Right ventricle myocardium inferior (tissue), 1 donor: ENCODE results near the gene TEX35. TPM values are rescaled to one million over a fixed set of nuclear protein-coding genes. Genes with fewer than 3 reads are reported as not detected.

ENCODE experiments used
- ATAC-seq: fragments of 200-7000 bp; cut with Tn5 transposase; one replicate; pipeline ENCODE4 v1.9.1; 2020; ENCODE audit warnings: mild to moderate bottlenecking, moderate library complexity
- DNase-seq: peaks from one replicate; pipeline ENCODE4 v3.0.0; 2021; ENCODE audit errors: missing footprints
- intact Hi-C: fragments of 100-400 bp; cut with DNase I; formaldehyde crosslinking; loops from one replicate; pipeline ENCODE4 v1.11.0; 2022
- total RNA-seq: library from RNA; stranded (reverse); fragmentation: NEBNext Ultra II Directional; extraction: Animal tissue kit (Norgen Biotek cat#: 25700); gene quantifications from one replicate; pipeline ENCODE4 v1.2.1, GENCODE V29; 2021
- donor health status: DM: no; HTN: yes; CAD: no; lungs with severe emphysema.

Gene TEX35
- total RNA-seq, 1 donor from 2014 or later, result not detected

DNA sequence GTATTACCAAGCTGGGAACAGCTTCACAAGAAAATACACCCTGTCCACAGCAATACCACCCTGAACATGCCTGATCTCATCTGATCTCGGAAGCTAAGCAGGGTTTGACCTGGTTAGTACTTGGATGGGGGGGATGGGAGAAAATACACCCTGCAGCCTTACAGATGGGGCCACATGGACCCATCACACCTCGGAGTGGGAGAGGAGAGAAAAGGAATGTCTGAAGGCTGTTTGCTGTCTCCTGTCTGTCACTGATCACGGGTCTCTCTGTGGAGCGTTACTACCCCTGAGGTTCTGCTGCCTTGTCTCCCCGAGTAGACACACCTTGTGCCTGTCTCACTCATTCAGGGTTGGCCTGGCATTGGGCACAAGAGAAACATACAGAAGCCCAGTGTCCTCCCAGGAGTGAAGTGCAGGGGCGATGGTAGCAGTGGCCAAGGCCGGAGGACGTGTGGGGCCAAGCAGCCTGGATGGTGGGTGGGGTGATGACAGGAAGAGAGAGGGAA, 48.0 kb downstream of the TEX35 start:
- DNase-seq (no peak), ATAC-seq (no peak)
- intact Hi-C loops, result no loop called here

DNA sequence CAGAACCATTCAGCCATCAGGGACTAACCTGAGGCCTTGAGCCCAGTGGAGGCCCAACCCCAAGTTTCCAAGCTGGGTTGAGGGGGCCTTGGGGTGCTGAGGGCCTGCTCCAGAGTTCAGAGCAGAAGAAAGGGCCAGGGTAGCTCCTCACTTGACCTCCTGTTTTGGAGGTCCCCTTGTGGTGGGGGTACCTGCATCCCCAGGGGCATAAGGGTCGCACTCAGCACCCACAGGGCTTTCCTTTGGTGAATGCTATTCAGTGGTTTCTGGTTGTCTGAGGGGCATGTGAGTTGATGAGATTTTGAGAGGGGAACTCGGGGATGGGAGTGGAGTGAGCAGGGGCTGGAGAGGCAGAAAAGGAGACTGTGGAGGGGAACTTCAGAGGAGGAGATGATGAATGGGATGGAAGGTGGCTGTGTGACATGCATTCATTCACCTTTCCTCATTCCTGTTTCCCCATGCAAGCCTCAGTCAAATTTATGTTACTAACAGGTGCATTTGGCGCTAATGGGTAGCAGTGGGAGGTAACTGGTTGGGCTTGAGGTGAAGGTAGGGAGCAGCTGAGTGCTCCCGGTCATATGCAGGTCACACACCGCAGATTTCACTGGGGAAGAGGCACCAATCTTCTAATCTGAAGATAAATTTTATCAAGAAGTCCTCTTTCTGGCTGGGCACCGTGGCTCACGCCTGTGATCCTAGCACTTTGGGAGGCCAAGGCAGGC, 50.4 kb downstream of the TEX35 start:
- no peak for ATAC-seq
- DNase-seq, result no peak
- intact Hi-C loops, result no loop called here

DNA sequence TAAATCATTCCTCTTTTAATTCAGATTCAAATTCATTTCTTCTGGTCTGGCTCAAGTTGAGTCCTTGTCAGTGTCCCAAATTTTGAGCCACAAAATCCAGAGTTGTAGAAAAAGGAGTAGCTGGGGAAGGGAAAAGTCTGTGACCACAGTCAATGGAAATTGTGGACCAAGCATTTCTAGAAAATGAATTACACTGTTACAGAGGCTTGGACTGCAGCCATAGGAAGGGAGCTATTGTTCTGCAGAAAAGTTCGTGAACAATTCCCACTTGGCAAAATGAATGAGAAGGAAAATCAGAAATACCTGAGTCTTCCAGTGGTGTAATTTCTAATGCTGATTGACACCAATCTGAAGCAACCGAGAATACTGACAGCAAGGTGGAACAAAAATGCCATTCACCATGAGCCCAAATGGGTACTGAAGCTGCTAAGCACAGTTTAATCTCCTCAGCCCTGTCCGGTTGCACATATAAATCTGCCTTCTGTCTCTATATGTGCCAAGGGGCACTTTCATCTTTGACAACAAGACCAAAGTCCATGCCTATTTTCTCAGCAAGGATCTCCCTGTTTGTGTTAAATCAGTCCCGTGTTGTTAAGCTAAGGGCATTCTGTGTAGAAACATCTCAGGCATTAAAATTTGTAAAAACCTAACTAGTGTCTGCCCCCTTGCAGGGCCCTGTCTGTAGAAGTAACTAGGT, 51.3 kb downstream of the TEX35 start:
- ATAC-seq, result peak; percentile 36
- DNase-seq, result no peak
- intact Hi-C loops, result no loop called here

DNA sequence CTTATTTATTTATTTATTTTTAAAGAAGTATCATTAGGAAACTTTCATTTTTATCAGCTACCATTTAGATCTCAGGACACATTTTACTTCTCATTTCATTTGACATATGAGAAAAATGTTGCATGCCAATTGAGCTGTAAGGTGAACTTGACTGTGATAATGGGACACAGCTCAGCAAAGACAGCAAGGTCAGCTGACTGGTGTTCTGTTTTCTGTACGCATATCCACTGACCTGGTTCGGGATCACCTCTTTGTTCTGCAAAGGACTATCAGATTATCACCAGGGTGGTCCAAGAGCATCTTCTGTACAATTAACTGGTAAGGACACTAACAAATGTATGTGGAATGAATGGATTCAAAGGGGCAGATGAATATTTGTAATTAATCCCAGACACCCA, 51.9 kb downstream of the TEX35 start:
- no peak for DNase-seq
- intact Hi-C loops, result no loop called here
- peak; percentile 70 for ATAC-seq

DNA sequence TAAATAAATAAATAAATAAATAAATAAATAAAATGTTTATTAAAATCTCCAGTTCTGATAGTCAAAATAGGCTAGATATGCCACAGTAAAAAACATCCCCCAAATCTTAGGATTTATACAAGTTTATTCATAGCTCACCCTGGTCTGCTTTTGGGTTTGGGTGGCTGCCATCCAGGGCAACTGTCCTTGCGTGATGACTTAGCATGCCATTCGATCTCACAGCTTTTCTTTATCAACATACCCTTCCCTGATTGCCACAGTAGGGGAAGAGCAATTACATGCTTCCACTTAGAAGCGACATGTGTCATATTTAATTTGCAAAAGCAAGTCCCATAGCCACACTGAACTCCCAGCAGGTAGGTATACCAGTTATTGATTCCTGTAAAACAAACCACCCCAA, 52.7 kb downstream of the TEX35 start:
- no peak for ATAC-seq
- intact Hi-C loops, result no loop called here
- DNase-seq, result no peak

DNA sequence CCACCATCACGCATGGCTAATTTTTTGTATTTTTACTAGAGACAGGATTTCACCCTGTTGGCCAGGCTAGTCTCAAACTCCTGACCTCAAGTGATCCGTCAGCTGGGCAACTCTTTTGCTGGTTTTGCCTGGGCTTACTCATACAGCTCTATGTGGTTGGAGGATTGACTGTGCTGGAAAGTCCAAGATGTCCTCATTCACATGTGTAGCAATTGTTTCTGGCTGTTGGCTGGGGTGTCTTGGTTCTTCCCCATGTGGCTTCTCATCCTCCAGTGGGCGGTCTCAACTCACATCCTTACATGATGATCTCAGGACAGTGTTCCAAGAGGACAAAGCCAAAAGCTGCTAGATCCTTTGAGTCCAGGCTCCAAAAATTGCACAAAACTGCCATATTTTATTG, 53.3 kb downstream of the TEX35 start:
- DNase-seq (no peak), ATAC-seq (no peak)
- intact Hi-C loops, result no loop called here

DNA sequence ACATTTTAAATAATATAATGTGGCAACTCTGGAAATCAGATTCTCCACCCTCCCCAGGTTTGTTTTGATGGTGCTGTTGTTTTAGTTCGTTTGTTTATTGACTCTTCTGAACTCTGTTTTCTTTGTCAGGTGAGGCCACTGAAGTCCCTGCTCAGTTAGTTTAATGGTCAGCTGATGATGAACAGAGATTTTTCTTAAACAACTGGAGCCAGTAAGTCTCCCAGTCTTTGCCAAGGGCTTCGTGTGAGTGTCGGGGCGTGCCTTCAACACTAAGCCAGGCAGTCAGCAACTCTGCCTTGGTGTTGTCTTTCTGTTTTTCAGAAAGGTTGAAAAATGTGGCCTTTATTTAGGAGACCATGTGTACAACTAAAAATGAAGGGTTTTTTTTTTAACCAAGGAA, 58.9 kb downstream of the TEX35 start:
- ATAC-seq (no peak), DNase-seq (no peak)
- intact Hi-C loops, result no loop called here

Other genes with a start within 250 kb of the TEX35 start
- gene CLEC20A, start 16.1 kb upstream of the TEX35 start, total RNA-seq, result not detected
- gene RALGPS2, start 212.1 kb downstream of the TEX35 start, total RNA-seq, result 14.4 TPM